MCF 10A (cell line): ENCODE measurements around the gene CHCHD5. TPM values are rescaled to one million over a fixed set of nuclear protein-coding genes. Genes with fewer than 3 reads are reported as not detected.

Experiments
- BruUV-seq: library from RNA; stranded (reverse); fragments of 400-500 nt; replicated peaks from 2 replicates; lab custom pipeline; 2021; lab: Mats Ljungman, UMichigan
- CTCF ChIA-PET: fragments of 300-600 bp; sonication (Branson Sonifier 250); formaldehyde crosslinking; extraction: SDS; loops from one replicate; lab custom pipeline; 2021; ENCODE audit warnings: antibody characterized with exemption, inconsistent platforms; lab: Yijun Ruan, JAX
- POLR2A ChIA-PET: fragments of 300-600, 350-650 bp; sonication (Branson Sonifier 250); formaldehyde crosslinking; extraction: SDS; loops from one replicate; lab custom pipeline; 2020; ENCODE audit warnings: antibody characterized with exemption, inconsistent platforms; lab: Yijun Ruan, JAX
- DNase-seq: peaks from one replicate; pipeline ENCODE4 v3.0.0-alpha.2; 2018; ENCODE audit not compliant: unreplicated experiment
- H3K27ac Mint-ChIP-seq: one replicate; pipeline ENCODE4 v1.8.0; 2022; ENCODE audit warnings: mild to moderate bottlenecking, low read depth, mixed read lengths; ENCODE audit not compliant: unreplicated experiment
- H3K27me3 Mint-ChIP-seq: one replicate; pipeline ENCODE4 v1.8.0; 2022; ENCODE audit warnings: mixed read lengths; ENCODE audit not compliant: insufficient read depth, unreplicated experiment
- H3K36me3 Mint-ChIP-seq: one replicate; pipeline ENCODE4 v1.8.0; 2022; ENCODE audit warnings: mild to moderate bottlenecking, moderate library complexity, mixed read lengths; ENCODE audit not compliant: insufficient read depth, unreplicated experiment
- H3K4me1 Mint-ChIP-seq: one replicate; pipeline ENCODE4 v1.8.0; 2022; ENCODE audit warnings: mixed read lengths; ENCODE audit not compliant: insufficient read depth, unreplicated experiment
- H3K4me3 Mint-ChIP-seq: one replicate; pipeline ENCODE4 v1.8.0; 2022; ENCODE audit warnings: mild to moderate bottlenecking, moderate library complexity, mixed read lengths; ENCODE audit not compliant: unreplicated experiment
- H3K9me3 Mint-ChIP-seq: one replicate; pipeline ENCODE4 v1.8.0; 2022; ENCODE audit warnings: mixed read lengths; ENCODE audit not compliant: unreplicated experiment
- CTCF ChIP-seq: fragments of 200-600 bp; IDR thresholded peaks from one replicate; pipeline ENCODE4 v1.8.0; 2022; ENCODE audit warnings: antibody characterized with exemption, mild to moderate bottlenecking; ENCODE audit not compliant: unreplicated experiment
- intact Hi-C: fragments of 100-400 bp; cut with micrococcal nuclease; formaldehyde crosslinking; loops from 2 replicates; pipeline ENCODE4 v1.14.1; 2022
- total RNA-seq: library from RNA; stranded (reverse); gene quantifications from 2 replicates; pipeline ENCODE4 v1.2.3, GENCODE V29; 2022

The CHCHD5 gene
- total RNA-seq, 1 experiment from 2014 or later, result 56.1 TPM

- no peaks in the 10 kb centered on the region for H3K9me3 Mint-ChIP-seq
- BruUV-seq, result no TSS peak
- ChIA-PET POLR2A (interaction anchor here (0.6 to 2.0 kb wide), 7 partner anchors 14 to 286 kb away, joined by 3 to 9 read pairs (median 4); partner anchors contain the start of gene CHCHD5), CTCF (interaction anchor here (1.0 kb wide), 1 partner anchor 9 kb away, joined by 3 read pairs; no protein-coding TSS in a partner anchor)
- no peak for TF ChIP-seq CTCF
- no peak overlapping the region for H3K4me3 Mint-ChIP-seq
- H3K36me3 Mint-ChIP-seq, result no peaks in the 10 kb centered on the region
- DNase-seq, result no peak
- intact Hi-C loops, result no loop called here
- no peak overlapping the region for H3K27ac Mint-ChIP-seq
- H3K27me3 Mint-ChIP-seq, result no peaks in the 10 kb centered on the region
- peaks cover 4% of the 10 kb centered on the region for H3K4me1 Mint-ChIP-seq
Measured at GRCh38 chr2:112540906-112541305, 43.5 kb upstream of the CHCHD5 start.

- H3K36me3 Mint-ChIP-seq, result peaks cover 4% of the 10 kb centered on the region
- H3K27me3 Mint-ChIP-seq, result no peaks in the 10 kb centered on the region
- CTCF ChIA-PET, result interaction anchor here (1.0 kb wide), 1 partner anchor 10 kb away, joined by 3 read pairs; no protein-coding TSS in a partner anchor
- intact Hi-C loops, result loop anchor here (1.0 to 2.0 kb wide), 5 partner anchors 41 to 283 kb away; partner anchors contain the start of gene SLC20A1
- peaks cover 4% of the 10 kb centered on the region for H3K4me1 Mint-ChIP-seq
- POLR2A ChIA-PET, result interaction anchor here (0.6 to 1.6 kb wide), 6 partner anchors 14 to 286 kb away, joined by 3 to 8 read pairs (median 4); partner anchors contain the start of gene CHCHD5
- BruUV-seq, result TSS peak; percentile 94
- DNase-seq, result no peak
- no peak overlapping the region for H3K27ac Mint-ChIP-seq
- no peak overlapping the region for H3K4me3 Mint-ChIP-seq
- H3K9me3 Mint-ChIP-seq, result no peaks in the 10 kb centered on the region
- no peak for TF ChIP-seq CTCF
Measured at GRCh38 chr2:112541315-112542122, 42.9 kb upstream of the CHCHD5 start.

- CTCF ChIA-PET, result interaction anchor here (0.9 to 1.0 kb wide), 2 partner anchors 41 to 102 kb away, joined by 3 to 8 read pairs; no protein-coding TSS in a partner anchor
- POLR2A ChIA-PET, result interaction anchor here (0.6 to 3.6 kb wide), 9 partner anchors 11 to 103 kb away, joined by 3 to 23 read pairs (median 4); partner anchors contain the start of genes CHCHD5 and SLC20A1
- Mint-ChIP-seq H3K9me3 (no peaks in the 10 kb centered on the region), H3K27me3 (no peaks in the 10 kb centered on the region), H3K36me3 (peaks cover 12% of the 10 kb centered on the region), H3K4me3 (no peak within 1 kb of the TSS), H3K27ac (no peak within 1 kb of the TSS), H3K4me1 (peaks cover 11% of the 10 kb centered on the region)
- no TSS peak for BruUV-seq
- peak; percentile 90 for DNase-seq
- intact Hi-C loops, result loop anchor here (1.0 to 2.0 kb wide), 5 partner anchors 40 to 284 kb away; partner anchors contain the start of gene SLC20A1
- no peak for TF ChIP-seq CTCF
Measured at GRCh38 chr2:112542123-112542983, 42.1 kb upstream of the CHCHD5 start, which contains the start of gene POLR1B. TSS of gene POLR1B (plus strand) at chr2:112542465. CDS start at chr2:112542495, 30 bp downstream.
